Posterior cingulate gyrus (tissue), 11 donors: ENCODE measurements around the gene OXNAD1.

Experiments used
- DNase-seq, 10 donors: peaks; one replicate each; pipeline versions ENCODE4 v3.0.0 to v3.0.0-alpha.2; 2020 to 2021; ENCODE audit warnings: mixed read lengths in 3 of 10
- intact Hi-C: fragments of 100-400 bp; cut with DNase I; formaldehyde crosslinking; loops from one replicate; pipeline ENCODE4 v1.15.1; 2023

The OXNAD1 gene

GRCh38 chr3:16245609-16246008 is 19.4 kb upstream of the OXNAD1 start:
- no peak for DNase-seq
- intact Hi-C loops, result loop anchor here (2.0 kb wide), 1 partner anchor 431 kb away; no protein-coding TSS in a partner anchor

- intact Hi-C loops, result loop anchor here (1.0 to 2.0 kb wide), 3 partner anchors 69 to 433 kb away; no protein-coding TSS in a partner anchor
- peak; percentile 54 to 97 (median 84) for DNase-seq
Measured at GRCh38 chr3:16247282-16248061, 17.5 kb upstream of the OXNAD1 start.

- no peak for DNase-seq
- intact Hi-C loops, result no loop called here
Measured at GRCh38 chr3:16248556-16248955, 16.5 kb upstream of the OXNAD1 start.

GRCh38 chr3:16249336-16249735 is 15.7 kb upstream of the OXNAD1 start:
- intact Hi-C loops, result no loop called here
- DNase-seq, result no peak

- intact Hi-C loops, result no loop called here
- DNase-seq, result no peak
Measured at GRCh38 chr3:16249886-16250285, 15.1 kb upstream of the OXNAD1 start.

- intact Hi-C loops, result no loop called here
- peak in 1 of 10 donors; percentile 77 for DNase-seq
Measured at GRCh38 chr3:16251316-16252085, 13.5 kb upstream of the OXNAD1 start.

- intact Hi-C loops, result no loop called here
- no peak for DNase-seq
Measured at GRCh38 chr3:16252243-16252978, 12.6 kb upstream of the OXNAD1 start.

GRCh38 chr3:16252988-16253387 is 12.0 kb upstream of the OXNAD1 start:
- no peak for DNase-seq
- intact Hi-C loops, result no loop called here

GRCh38 chr3:16253601-16254000 is 11.4 kb upstream of the OXNAD1 start:
- intact Hi-C loops, result no loop called here

GRCh38 chr3:16254916-16255315 is 10.1 kb upstream of the OXNAD1 start:
- intact Hi-C loops, result no loop called here
- peak in 1 of 10 donors; percentile 63 for DNase-seq

More at GRCh38 chr3:16253601-16254000, 11.4 kb upstream of the OXNAD1 start:
- DNase-seq, result peak in 8 of 10 donors; percentile 28 to 92 (median 64)

- intact Hi-C loops, result no loop called here
- no peak for DNase-seq
Measured at GRCh38 chr3:16255326-16255725, 9.7 kb upstream of the OXNAD1 start.

GRCh38 chr3:16255726-16256125 is 9.3 kb upstream of the OXNAD1 start:
- DNase-seq, result no peak
- intact Hi-C loops, result no loop called here

GRCh38 chr3:16257309-16257708 is 7.7 kb upstream of the OXNAD1 start:
- intact Hi-C loops, result no loop called here
- no peak for DNase-seq

GRCh38 chr3:16258177-16258576 is 6.8 kb upstream of the OXNAD1 start:
- intact Hi-C loops, result no loop called here
- no peak for DNase-seq

- intact Hi-C loops, result no loop called here
- no peak for DNase-seq
Measured at GRCh38 chr3:16258866-16259265, 6.1 kb upstream of the OXNAD1 start.

GRCh38 chr3:16260046-16260445 is 5.0 kb upstream of the OXNAD1 start:
- intact Hi-C loops, result no loop called here

GRCh38 chr3:16262174-16262573 is 2.8 kb upstream of the OXNAD1 start:
- intact Hi-C loops, result no loop called here
- DNase-seq, result no peak

More at GRCh38 chr3:16260046-16260445, 5.0 kb upstream of the OXNAD1 start:
- no peak for DNase-seq

GRCh38 chr3:16264174-16264707 is 771 bp upstream of the OXNAD1 start:
- no peak for DNase-seq
- intact Hi-C loops, result no loop called here

GRCh38 chr3:16265455-16265786 is 409 bp downstream of the OXNAD1 start:
- intact Hi-C loops, result no loop called here
- DNase-seq, result no peak

GRCh38 chr3:16266714-16267113 is 1.7 kb downstream of the OXNAD1 start:
- intact Hi-C loops, result no loop called here
- no peak for DNase-seq

GRCh38 chr3:16270855-16271254 is 5.8 kb downstream of the OXNAD1 start:
- intact Hi-C loops, result no loop called here
- DNase-seq, result no peak
